ENCODE data around the gene SNTG2.

DNA sequence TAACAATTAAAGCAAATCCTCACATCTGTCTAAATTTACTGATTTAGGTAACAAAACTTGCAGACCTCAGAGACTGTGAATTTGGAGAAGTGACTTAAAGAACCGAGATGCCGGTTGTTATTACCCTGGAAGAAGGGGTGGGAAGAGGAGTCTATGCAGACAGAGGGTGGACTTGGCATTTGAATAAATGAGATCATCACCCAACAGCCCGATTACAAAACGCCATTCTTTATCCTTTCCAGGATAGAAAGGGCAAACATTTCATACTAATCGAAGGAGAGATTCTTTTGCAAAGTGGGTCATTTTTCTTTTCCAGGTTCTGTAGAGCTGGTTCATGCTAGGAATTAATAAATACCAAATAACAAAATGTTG is 389.5 kb downstream of the SNTG2 start:
- TF ChIP-seq, protein P1, sequence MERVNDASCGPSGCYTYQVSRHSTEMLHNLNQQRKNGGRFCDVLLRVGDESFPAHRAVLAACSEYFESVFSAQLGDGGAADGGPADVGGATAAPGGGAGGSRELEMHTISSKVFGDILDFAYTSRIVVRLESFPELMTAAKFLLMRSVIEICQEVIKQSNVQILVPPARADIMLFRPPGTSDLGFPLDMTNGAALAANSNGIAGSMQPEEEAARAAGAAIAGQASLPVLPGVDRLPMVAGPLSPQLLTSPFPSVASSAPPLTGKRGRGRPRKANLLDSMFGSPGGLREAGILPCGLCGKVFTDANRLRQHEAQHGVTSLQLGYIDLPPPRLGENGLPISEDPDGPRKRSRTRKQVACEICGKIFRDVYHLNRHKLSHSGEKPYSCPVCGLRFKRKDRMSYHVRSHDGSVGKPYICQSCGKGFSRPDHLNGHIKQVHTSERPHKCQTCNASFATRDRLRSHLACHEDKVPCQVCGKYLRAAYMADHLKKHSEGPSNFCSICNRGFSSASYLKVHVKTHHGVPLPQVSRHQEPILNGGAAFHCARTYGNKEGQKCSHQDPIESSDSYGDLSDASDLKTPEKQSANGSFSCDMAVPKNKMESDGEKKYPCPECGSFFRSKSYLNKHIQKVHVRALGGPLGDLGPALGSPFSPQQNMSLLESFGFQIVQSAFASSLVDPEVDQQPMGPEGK (CRISPR knock-in tag; IDR thresholded peaks at IDR 0.05; ENCODE audit: borderline replicate concordance) = no peak
- TF ChIP-seq BACH2 (CRISPR knock-in tag; IDR thresholded peaks at IDR 0.05; ENCODE audit: borderline replicate concordance) = no peak
- TF ChIP-seq ZFP3 (CRISPR knock-in tag; IDR thresholded peaks at IDR 0.05) = no peak
- TF ChIP-seq ISL1 (CRISPR knock-in tag; IDR thresholded peaks at IDR 0.05) = no peak
- TF ChIP-seq ARNTL (CRISPR knock-in tag; IDR thresholded peaks at IDR 0.05; ENCODE audit: borderline replicate concordance, low read depth) = no peak
- TF ChIP-seq CSDC2 (CRISPR knock-in tag; IDR thresholded peaks at IDR 0.05) = no peak
- TF ChIP-seq ZFP30 (CRISPR knock-in tag; IDR thresholded peaks at IDR 0.05) = no peak
- TF ChIP-seq PPARA (CRISPR knock-in tag; IDR thresholded peaks at IDR 0.05; ENCODE audit: borderline replicate concordance) = no peak
- TF ChIP-seq, protein P2, sequence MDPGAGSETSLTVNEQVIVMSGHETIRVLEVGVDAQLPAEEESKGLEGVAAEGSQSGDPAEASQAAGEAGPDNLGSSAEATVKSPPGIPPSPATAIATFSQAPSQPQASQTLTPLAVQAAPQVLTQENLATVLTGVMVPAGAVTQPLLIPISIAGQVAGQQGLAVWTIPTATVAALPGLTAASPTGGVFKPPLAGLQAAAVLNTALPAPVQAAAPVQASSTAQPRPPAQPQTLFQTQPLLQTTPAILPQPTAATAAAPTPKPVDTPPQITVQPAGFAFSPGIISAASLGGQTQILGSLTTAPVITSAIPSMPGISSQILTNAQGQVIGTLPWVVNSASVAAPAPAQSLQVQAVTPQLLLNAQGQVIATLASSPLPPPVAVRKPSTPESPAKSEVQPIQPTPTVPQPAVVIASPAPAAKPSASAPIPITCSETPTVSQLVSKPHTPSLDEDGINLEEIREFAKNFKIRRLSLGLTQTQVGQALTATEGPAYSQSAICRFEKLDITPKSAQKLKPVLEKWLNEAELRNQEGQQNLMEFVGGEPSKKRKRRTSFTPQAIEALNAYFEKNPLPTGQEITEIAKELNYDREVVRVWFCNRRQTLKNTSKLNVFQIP (CRISPR knock-in tag; IDR thresholded peaks at IDR 0.05; ENCODE audit: borderline replicate concordance, low read depth) = no peak
- TF ChIP-seq, protein P3, sequence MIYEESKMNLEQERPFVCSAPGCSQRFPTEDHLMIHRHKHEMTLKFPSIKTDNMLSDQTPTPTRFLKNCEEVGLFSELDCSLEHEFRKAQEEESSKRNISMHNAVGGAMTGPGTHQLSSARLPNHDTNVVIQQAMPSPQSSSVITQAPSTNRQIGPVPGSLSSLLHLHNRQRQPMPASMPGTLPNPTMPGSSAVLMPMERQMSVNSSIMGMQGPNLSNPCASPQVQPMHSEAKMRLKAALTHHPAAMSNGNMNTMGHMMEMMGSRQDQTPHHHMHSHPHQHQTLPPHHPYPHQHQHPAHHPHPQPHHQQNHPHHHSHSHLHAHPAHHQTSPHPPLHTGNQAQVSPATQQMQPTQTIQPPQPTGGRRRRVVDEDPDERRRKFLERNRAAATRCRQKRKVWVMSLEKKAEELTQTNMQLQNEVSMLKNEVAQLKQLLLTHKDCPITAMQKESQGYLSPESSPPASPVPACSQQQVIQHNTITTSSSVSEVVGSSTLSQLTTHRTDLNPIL (CRISPR knock-in tag; IDR thresholded peaks at IDR 0.05; ENCODE audit: low read depth) = no peak
